ENCODE measurements around the gene SLC7A4.

GRCh38 chr22:20999350-21000206 lies 32.8 kb downstream of the SLC7A4 start:
- no peak for TF ChIP-seq CTCF (IDR thresholded peaks at IDR 0.05; ENCODE audit: low read depth, low read length)
- no peak for TF ChIP-seq EZH2phosphoT487 (IDR thresholded peaks at IDR 0.05; ENCODE audit: low read depth)
